H9 (cell line): ENCODE results near the gene SLC35F5. TPM values are rescaled to one million over a fixed set of nuclear protein-coding genes. Genes with fewer than 3 reads are reported as not detected.
"Not testable (repeated sequence)": the region's sequence is repeated elsewhere in the genome, so short reads cannot be mapped to it uniquely, and the experiment has no call there.

Experiments
- DNase-seq: peaks from one replicate; pipeline ENCODE4 v3.0.0-alpha.2; 2017
- H2AFZ ChIP-seq: one replicate; pipeline ENCODE4 v1.6.1; 2013; ENCODE audit warnings: mild to moderate bottlenecking, low read length, control low read depth, moderate library complexity
- H2AK5ac ChIP-seq: 2 replicates; pipeline ENCODE4 v1.6.1; 2013; ENCODE audit warnings: low read length, control low read depth, mixed read lengths; ENCODE audit not compliant: insufficient read length
- H2BK120ac ChIP-seq: one replicate; pipeline ENCODE4 v1.6.1; 2013; ENCODE audit warnings: low read depth, mild to moderate bottlenecking, low read length, control low read depth, inconsistent platforms; ENCODE audit not compliant: poor library complexity, severe bottlenecking
- H2BK12ac ChIP-seq: 2 replicates; pipeline ENCODE4 v1.6.1; 2013; ENCODE audit warnings: low read length, control low read depth, mixed read lengths, low read depth; ENCODE audit not compliant: insufficient read length
- H2BK15ac ChIP-seq: 2 replicates; pipeline ENCODE4 v1.6.1; 2013; ENCODE audit warnings: low read depth, low read length, control low read depth
- H2BK20ac ChIP-seq: one replicate; pipeline ENCODE4 v1.6.1; 2013; ENCODE audit warnings: low read depth, mild to moderate bottlenecking, low read length, control low read depth, inconsistent platforms; ENCODE audit not compliant: poor library complexity, severe bottlenecking
- H2BK5ac ChIP-seq: 2 replicates; pipeline ENCODE4 v1.6.1; 2013; ENCODE audit warnings: low read length, control low read depth, mixed read lengths; ENCODE audit not compliant: insufficient read length
- H3K14ac ChIP-seq: 2 replicates; pipeline ENCODE4 v1.6.1; 2013; ENCODE audit warnings: low read length, control low read depth; ENCODE audit not compliant: insufficient read depth
- H3K18ac ChIP-seq: 2 replicates; pipeline ENCODE4 v1.6.1; 2013; ENCODE audit warnings: low read depth, mild to moderate bottlenecking, mixed read lengths, low read length, control low read depth; ENCODE audit not compliant: insufficient read length
- H3K23ac ChIP-seq: 2 replicates; pipeline ENCODE4 v1.6.1; 2013; ENCODE audit warnings: low read length, control low read depth, mixed read lengths, low read depth; ENCODE audit not compliant: insufficient read length
- H3K23me2 ChIP-seq: 2 replicates; pipeline ENCODE4 v1.6.1; 2013; ENCODE audit warnings: low read depth, mild to moderate bottlenecking, mixed read lengths, low read length, control low read depth; ENCODE audit not compliant: insufficient read length, poor library complexity, severe bottlenecking
- H3K27ac ChIP-seq: 2 replicates; pipeline ENCODE4 v1.5.1; 2013; ENCODE audit warnings: low read length, control low read depth, mixed read lengths, low read depth; ENCODE audit not compliant: insufficient read length
- H3K27me3 ChIP-seq: 2 replicates; pipeline ENCODE4 v1.6.1; 2013; ENCODE audit warnings: low read length, control low read depth, inconsistent platforms; ENCODE audit not compliant: insufficient read depth
- H3K4ac ChIP-seq: 2 replicates; pipeline ENCODE4 v1.6.1; 2013; ENCODE audit warnings: low read depth, mild to moderate bottlenecking, control low read depth, inconsistent platforms, low read length, moderate library complexity
- H3K4me1 ChIP-seq: 2 replicates; pipeline ENCODE4 v1.6.1; 2013; ENCODE audit warnings: low read length, control low read depth, inconsistent platforms; ENCODE audit not compliant: insufficient read depth
- H3K4me2 ChIP-seq: 2 replicates; pipeline ENCODE4 v1.6.1; 2013; ENCODE audit warnings: low read length, control low read depth, mixed read lengths; ENCODE audit not compliant: insufficient read length, insufficient read depth
- H3K56ac ChIP-seq: 2 replicates; pipeline ENCODE4 v1.6.1; 2013; ENCODE audit warnings: low read depth, mild to moderate bottlenecking, mixed read lengths, low read length, control low read depth; ENCODE audit not compliant: insufficient read length
- H3K79me1 ChIP-seq: 2 replicates; pipeline ENCODE4 v1.6.1; 2013; ENCODE audit warnings: low read depth, mild to moderate bottlenecking, moderate library complexity, low read length, control low read depth, inconsistent platforms; ENCODE audit not compliant: insufficient read depth, poor library complexity, severe bottlenecking
- H3K79me2 ChIP-seq: 2 replicates; pipeline ENCODE4 v1.6.1; 2013; ENCODE audit warnings: low read length, control low read depth, inconsistent platforms; ENCODE audit not compliant: insufficient read depth
- H3K9ac ChIP-seq: 2 replicates; pipeline ENCODE4 v1.6.1; 2013; ENCODE audit warnings: low read length, control low read depth, mixed read lengths; ENCODE audit not compliant: insufficient read length; ENCODE audit errors: extremely low read depth
- H3K9me3 ChIP-seq: one replicate; pipeline ENCODE4 v1.6.1; 2013; ENCODE audit warnings: low read depth, low read length, inconsistent platforms; ENCODE audit not compliant: control insufficient read depth
- H3T11ph ChIP-seq: one replicate; pipeline ENCODE4 v1.6.1; 2013; ENCODE audit warnings: mild to moderate bottlenecking, low read length, control low read depth, inconsistent platforms
- H4K20me1 ChIP-seq: one replicate; pipeline ENCODE4 v1.6.1; 2013; ENCODE audit not compliant: control insufficient read depth, insufficient read length, insufficient read depth
- H4K5ac ChIP-seq: 2 replicates; pipeline ENCODE4 v1.6.1; 2013; ENCODE audit warnings: low read depth, mild to moderate bottlenecking, mixed read lengths, low read length, control low read depth; ENCODE audit not compliant: insufficient read length
- H4K8ac ChIP-seq: replicated peaks from 2 replicates; pipeline ENCODE4 v1.6.1; 2013; ENCODE audit warnings: low read length, control low read depth, mixed read lengths, low read depth; ENCODE audit not compliant: insufficient read length
- H4K91ac ChIP-seq: 2 replicates; pipeline ENCODE4 v1.6.1; 2013; ENCODE audit warnings: low read depth, mild to moderate bottlenecking, moderate library complexity, mixed read lengths, low read length, control low read depth; ENCODE audit not compliant: insufficient read length
- H3K27ac Mint-ChIP-seq, 3 experiments: 2 replicates in 2 of 3; 3 replicates in 1 of 3; pipeline ENCODE4 v1.8.0; 2020 to 2021; ENCODE audit warnings: mixed read lengths in 3 of 3, mild to moderate bottlenecking in 1 of 3, moderate library complexity in 1 of 3
- H3K27me3 Mint-ChIP-seq: 2 replicates; pipeline ENCODE4 v1.8.0; 2021; ENCODE audit warnings: low read depth, mild to moderate bottlenecking, moderate library complexity, mixed read lengths
- H3K36me3 Mint-ChIP-seq, 3 experiments: 2 replicates in 2 of 3; 3 replicates in 1 of 3; pipeline ENCODE4 v1.8.0; 2020 to 2021; ENCODE audit warnings: low read depth in 3 of 3, mixed read lengths in 3 of 3; ENCODE audit not compliant: insufficient read depth in 1 of 3
- H3K4me1 Mint-ChIP-seq, 2 experiments: 2 replicates each; pipeline ENCODE4 v1.8.0; 2020; ENCODE audit warnings: mixed read lengths in 2 of 2
- H3K4me3 Mint-ChIP-seq, 2 experiments: 2 replicates in 1 of 2; 3 replicates in 1 of 2; pipeline ENCODE4 v1.8.0; 2020 to 2021; ENCODE audit warnings: mild to moderate bottlenecking in 2 of 2, mixed read lengths in 2 of 2, moderate library complexity in 1 of 2
- H3K9me3 Mint-ChIP-seq, 2 experiments: 2 replicates in 1 of 2; 3 replicates in 1 of 2; pipeline ENCODE4 v1.8.0; 2020; ENCODE audit warnings: mild to moderate bottlenecking in 2 of 2, mixed read lengths in 2 of 2, moderate library complexity in 1 of 2
- CTCF ChIP-seq: fragments of 200-600 bp; sonication (generic); conservative IDR thresholded peaks from 3 replicates; pipeline ENCODE4 v1.8.0; 2021; ENCODE audit warnings: antibody characterized with exemption, mild to moderate bottlenecking
- WGBS: extraction: QIAGEN DNeasy Blood & Tissue Kit; methylation state at CpG from one replicate; pipeline ENCODE4 v1.1.7; 2013; ENCODE audit warnings: missing lambda C conversion rate, low lambda C conversion rate, mixed read lengths; ENCODE audit not compliant: insufficient read length; ENCODE audit errors: extremely low coverage; 5-methylcytosine and 5-hydroxymethylcytosine counted together
- total RNA-seq: library from RNA; stranded (reverse); gene quantifications from 2 replicates; pipeline ENCODE4 v1.2.1, GENCODE V29; 2021

The SLC35F5 gene
- total RNA-seq, 1 experiment from 2014 or later, result 31.3 TPM

- Histone ChIP-seq H3K56ac (no peak overlapping the region), H2BK120ac (no peak overlapping the region), H3T11ph (no peak overlapping the region), H3K23me2 (no peaks in the 10 kb centered on the region), H2BK5ac (no peak overlapping the region), H3K18ac (no peak overlapping the region), H2BK12ac (no peak overlapping the region), H3K79me2 (no peaks in the 10 kb centered on the region), H2BK15ac (no peak overlapping the region), H4K8ac (no peak overlapping the region), H3K4me1 (no peaks in the 10 kb centered on the region), H3K14ac (no peak overlapping the region), H3K23ac (no peak overlapping the region), H3K27me3 (no peaks in the 10 kb centered on the region), H4K5ac (no peak overlapping the region), H3K4ac (no peak overlapping the region), H4K91ac (no peak overlapping the region), H2BK20ac (no peak overlapping the region), H2AFZ (no peak overlapping the region), H3K9ac (no peak overlapping the region), H3K4me2 (no peak overlapping the region), H3K9me3 (no peaks in the 10 kb centered on the region), H2AK5ac (no peak overlapping the region), H4K20me1 (no peaks in the 10 kb centered on the region), H3K79me1 (no peaks in the 10 kb centered on the region), H3K27ac (no peak overlapping the region)
- Mint-ChIP-seq H3K4me1 (peaks cover 16 to 25% of the 10 kb centered on the region in 2 experiments), H3K36me3 (peaks cover 9 to 15% (median 13%) of the 10 kb centered on the region in 3 experiments), H3K27ac (no peak overlapping the region), H3K27me3 (no peaks in the 10 kb centered on the region), H3K9me3 (peaks cover 4 to 6% of the 10 kb centered on the region in 2 experiments; a peak in 3 of 5 replicates), H3K4me3 (no peak overlapping the region)
- no CpG with 5 or more reads among the region's 7 CpGs for WGBS
- TF ChIP-seq CTCF, result no peak
- no peak for DNase-seq
Measured at GRCh38 chr2:113705982-113706523, 50.4 kb downstream of the SLC35F5 start.

- not testable (repeated sequence) for H3K79me2 ChIP-seq, H3K4me3 Mint-ChIP-seq, H4K5ac ChIP-seq, H3K18ac ChIP-seq, H3K9me3 Mint-ChIP-seq, DNase-seq, H2AK5ac ChIP-seq, H3K27ac Mint-ChIP-seq, H2BK12ac ChIP-seq, H3K4me2 ChIP-seq, H3K27ac ChIP-seq, H4K8ac ChIP-seq, H3K23ac ChIP-seq, H2BK20ac ChIP-seq, H2BK120ac ChIP-seq, H3T11ph ChIP-seq, H3K9ac ChIP-seq, H3K4me1 ChIP-seq, H2AFZ ChIP-seq, H3K4ac ChIP-seq, H3K27me3 ChIP-seq, H3K23me2 ChIP-seq, H3K9me3 ChIP-seq, H3K56ac ChIP-seq, H2BK5ac ChIP-seq, H3K27me3 Mint-ChIP-seq, H3K14ac ChIP-seq, H4K20me1 ChIP-seq, H3K79me1 ChIP-seq, H2BK15ac ChIP-seq, H4K91ac ChIP-seq
- no CpG with 5 or more reads among the region's 54 CpGs for WGBS
- Mint-ChIP-seq H3K4me1 (peaks cover 17 to 19% of the 10 kb centered on the region in 2 experiments), H3K36me3 (peaks cover 9 to 15% (median 13%) of the 10 kb centered on the region in 3 experiments)
Measured at GRCh38 chr2:113704300-113704993, 52.0 kb downstream of the SLC35F5 start.
